ENCODE results near the gene ZBED3. TPM values are rescaled to one million over a fixed set of nuclear protein-coding genes. Genes with fewer than 3 reads are reported as not detected.
A peak's percentile ranks its signal among the peaks of the same experiment; 100 is the strongest.

ZBED3 gene
- total RNA-seq, 1 donor from 2014 or later = 15.4 TPM

DNA sequence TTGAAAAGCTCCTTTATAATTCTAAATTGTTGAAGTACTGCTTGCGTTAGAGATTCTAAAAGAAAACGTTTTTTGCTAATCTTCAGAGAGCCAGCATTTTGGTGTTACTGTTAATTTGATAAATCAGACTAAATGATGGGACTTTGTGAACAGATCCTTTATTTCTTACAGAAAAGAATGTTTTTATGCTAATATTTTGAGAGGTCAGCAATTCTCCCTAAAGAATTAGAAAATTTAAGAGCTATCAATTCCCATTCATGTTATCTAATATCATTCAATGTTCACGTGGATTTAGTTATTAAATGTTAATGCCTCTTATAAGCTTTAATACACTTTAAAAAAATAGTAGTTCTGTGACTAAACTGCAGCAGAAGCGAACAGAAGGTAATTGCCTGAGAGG, 54.5 kb downstream of the ZBED3 start:
- no peaks in the 10 kb centered on the region for H3K27me3 Mint-ChIP-seq
- peaks cover 15% of the 10 kb centered on the region for H3K4me1 Mint-ChIP-seq (ENCODE audit: unreplicated experiment)
- TF ChIP-seq CTCF (conservative IDR thresholded peaks at IDR 0.05) = no peak
- H3K4me3 Mint-ChIP-seq = no peak overlapping the region
- DNase-seq (ENCODE audit: extremely low spot score, unreplicated experiment) = no peak
- peaks cover 14% of the 10 kb centered on the region for H3K9me3 Mint-ChIP-seq
- H3K36me3 Mint-ChIP-seq = peaks cover 13% of the 10 kb centered on the region
- no peak overlapping the region for H3K27ac Mint-ChIP-seq

DNA sequence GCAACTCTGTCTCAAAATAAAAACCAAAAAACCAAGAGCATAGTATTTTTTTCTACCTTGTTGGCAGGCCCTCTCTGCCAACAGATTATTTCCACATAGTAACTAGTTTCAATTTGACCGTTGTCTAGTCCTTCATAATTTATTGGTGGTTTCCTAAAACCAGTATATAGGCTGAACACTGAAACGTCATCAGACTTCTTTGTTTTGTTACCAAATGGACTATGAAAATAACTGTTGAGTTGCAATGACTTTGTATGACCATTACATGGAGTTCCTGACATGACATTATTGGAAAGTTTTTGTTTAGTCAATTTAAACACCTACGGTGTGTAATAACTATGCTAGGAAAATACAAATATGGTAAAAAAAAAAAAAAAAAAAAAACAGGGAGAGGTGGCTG, 55.2 kb downstream of the ZBED3 start:
- Mint-ChIP-seq H3K9me3 (peaks cover 14% of the 10 kb centered on the region), H3K27ac (no peak overlapping the region), H3K27me3 (peaks cover 4% of the 10 kb centered on the region), H3K36me3 (peaks cover 13% of the 10 kb centered on the region), H3K4me3 (peak overlapping the region; percentile 94), H3K4me1 (ENCODE audit: unreplicated experiment) (peaks cover 15% of the 10 kb centered on the region)
- DNase-seq (ENCODE audit: extremely low spot score, unreplicated experiment) = no peak
- TF ChIP-seq CTCF (conservative IDR thresholded peaks at IDR 0.05) = no peak

- Mint-ChIP-seq H3K9me3 (peaks cover 14% of the 10 kb centered on the region), H3K4me3 (peak within 1 kb of the TSS; percentile 94), H3K27me3 (peaks cover 8% of the 10 kb centered on the region), H3K36me3 (peaks cover 9% of the 10 kb centered on the region), H3K27ac (peak within 1 kb of the TSS; percentile 92), H3K4me1 (ENCODE audit: unreplicated experiment) (peaks cover 15% of the 10 kb centered on the region)
- peak; percentile 89 for DNase-seq (ENCODE audit: extremely low spot score, unreplicated experiment)
- TF ChIP-seq CTCF (conservative IDR thresholded peaks at IDR 0.05) = no peak
Measured at GRCh38 chr5:77030097-77031071, 56.7 kb downstream of the ZBED3 start, which contains the start of gene AGGF1. Gene AGGF1, plus strand, starts transcription at chr5:77030404. Its CDS starts 363 bp downstream, at chr5:77030767.

DNA sequence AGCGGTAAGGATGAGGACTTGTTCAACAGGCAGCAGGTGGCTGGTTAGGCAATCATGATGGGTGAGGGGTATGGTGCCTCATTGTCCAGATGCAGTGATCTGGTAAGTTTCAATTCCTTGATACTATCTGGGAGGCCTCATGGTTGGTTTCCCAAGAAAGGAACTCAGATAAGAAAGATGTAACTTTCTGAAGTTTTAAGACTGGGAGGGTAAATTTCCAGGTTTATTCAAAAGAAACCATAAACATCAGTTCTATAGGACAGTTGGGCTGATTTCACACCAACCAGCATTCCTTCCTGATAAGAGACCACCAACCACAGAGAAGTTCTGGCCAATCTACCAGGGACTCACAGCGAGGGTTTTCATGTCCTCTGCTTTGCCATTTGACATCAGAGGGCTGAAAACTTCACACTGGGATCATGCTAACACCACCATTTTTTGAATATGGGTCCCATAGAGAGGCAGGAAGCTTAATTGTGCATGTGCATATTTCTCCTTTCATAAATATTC, 57.7 kb downstream of the ZBED3 start:
- H3K36me3 Mint-ChIP-seq = peaks cover 9% of the 10 kb centered on the region
- H3K9me3 Mint-ChIP-seq = peaks cover 14% of the 10 kb centered on the region
- TF ChIP-seq CTCF (conservative IDR thresholded peaks at IDR 0.05) = no peak
- H3K4me1 Mint-ChIP-seq (ENCODE audit: unreplicated experiment) = peaks cover 15% of the 10 kb centered on the region
- no peak for DNase-seq (ENCODE audit: extremely low spot score, unreplicated experiment)
- peaks cover 8% of the 10 kb centered on the region for H3K27me3 Mint-ChIP-seq
- H3K4me3 Mint-ChIP-seq = peak overlapping the region; percentile 94
- peak overlapping the region; percentile 92 for H3K27ac Mint-ChIP-seq

DNA sequence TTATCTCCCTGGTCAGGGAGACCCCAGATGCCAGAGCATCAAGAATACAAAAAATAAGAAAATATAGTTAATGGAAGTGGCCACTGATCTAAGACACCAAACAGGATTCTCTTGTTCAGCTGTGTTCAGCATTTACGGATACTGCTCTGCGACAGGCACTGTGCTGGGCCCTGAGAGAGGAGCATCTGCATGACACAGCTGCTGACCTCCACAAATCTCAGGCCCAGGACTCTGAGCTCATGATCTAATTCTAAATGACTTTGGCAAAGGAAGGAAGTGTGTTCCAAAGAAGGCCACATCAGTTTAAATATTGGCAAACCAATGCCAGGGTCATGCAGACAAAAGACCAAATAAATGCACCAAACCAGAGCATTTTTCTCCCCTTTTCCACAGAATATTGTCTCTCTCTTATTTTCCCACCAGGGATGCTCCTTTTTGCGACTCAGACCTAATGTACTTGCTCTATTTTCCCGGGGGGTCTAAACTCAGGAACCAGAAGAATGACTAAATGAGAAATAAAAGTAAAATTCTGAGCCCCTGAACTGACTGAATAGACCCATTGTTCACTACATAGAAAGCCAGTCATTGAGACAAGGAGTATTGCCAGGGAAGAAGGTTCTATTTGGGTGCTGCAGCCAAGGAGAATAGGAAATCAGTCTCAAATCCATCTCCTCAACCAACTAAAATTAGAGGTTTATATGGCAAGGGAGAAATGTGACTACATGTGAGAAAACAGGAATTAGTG, 58.3 kb downstream of the ZBED3 start:
- H3K27ac Mint-ChIP-seq = no peak overlapping the region
- H3K4me1 Mint-ChIP-seq (ENCODE audit: unreplicated experiment) = peaks cover 15% of the 10 kb centered on the region
- DNase-seq (ENCODE audit: extremely low spot score, unreplicated experiment) = no peak
- no peak for TF ChIP-seq CTCF (conservative IDR thresholded peaks at IDR 0.05)
- H3K9me3 Mint-ChIP-seq = peaks cover 14% of the 10 kb centered on the region
- peaks cover 8% of the 10 kb centered on the region for H3K27me3 Mint-ChIP-seq
- H3K36me3 Mint-ChIP-seq = peaks cover 9% of the 10 kb centered on the region
- H3K4me3 Mint-ChIP-seq = peak overlapping the region; percentile 67

Data from type B pancreatic cell (in vitro differentiated cells).